Inflammatory macrophage treated with lipopolysaccharide for 1 hour (primary cell): ENCODE data around the gene SLF1.
"Not testable (repeated sequence)": the region's sequence is repeated elsewhere in the genome, so short reads cannot be mapped to it uniquely, and the experiment has no call there.

Experiments used
- DNase-seq, 2 donors: peaks; one replicate each; pipeline ENCODE4 v3.0.0-alpha.2; 2020 to 2022

The SLF1 gene

GRCh38 chr5:94618493-94619328 is at the start of gene SLF1, which contains the start of gene KIAA0825:
Gene SLF1 (plus strand): TSS chr5:94618669. CDS start chr5:94628811, 10,142 bp downstream.
Gene KIAA0825 (minus strand): TSS chr5:94618604. CDS start chr5:94537126, 81,478 bp downstream.
- peak; percentile 77 to 85 for DNase-seq

DNA sequence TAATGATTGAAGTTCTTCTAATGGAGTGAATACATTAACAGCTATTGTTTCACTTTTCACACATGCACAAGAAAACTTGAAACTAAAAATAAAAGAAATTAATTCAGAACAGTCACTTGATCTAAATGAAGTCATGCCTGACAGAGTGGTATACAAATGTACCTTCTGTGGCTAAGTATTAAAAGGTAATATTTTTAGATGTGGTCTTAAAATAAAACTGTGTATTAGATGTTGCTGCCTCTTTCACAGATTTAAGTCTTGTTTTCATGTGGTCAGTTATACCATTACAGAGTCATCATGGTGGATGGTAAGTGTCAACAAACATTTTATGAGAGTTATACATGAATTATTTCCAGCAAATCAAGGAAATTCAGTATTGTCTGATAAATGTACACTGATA is 47.1 kb upstream of the SLF1 start:
- DNase-seq = no peak

DNA sequence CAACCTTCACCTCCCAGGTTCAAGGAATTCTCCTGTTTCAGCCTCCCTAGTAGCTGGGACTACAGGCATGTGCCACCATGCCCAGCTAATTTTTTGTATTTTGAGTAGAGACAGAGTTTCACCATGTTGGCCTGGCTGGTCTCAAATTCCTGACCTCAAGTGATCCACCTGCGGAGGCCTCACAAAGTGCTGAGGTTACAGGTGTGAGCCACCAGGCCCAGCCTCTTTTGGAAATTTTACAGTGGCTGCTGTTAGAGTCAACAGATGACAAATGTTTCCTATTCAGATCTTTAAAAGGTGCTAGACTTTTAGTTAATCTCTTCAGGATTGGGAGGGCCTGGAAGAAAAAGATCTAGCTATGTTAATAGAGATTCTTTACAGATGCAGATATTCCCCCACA is 45.1 kb upstream of the SLF1 start:
- not testable (repeated sequence) for DNase-seq

DNA sequence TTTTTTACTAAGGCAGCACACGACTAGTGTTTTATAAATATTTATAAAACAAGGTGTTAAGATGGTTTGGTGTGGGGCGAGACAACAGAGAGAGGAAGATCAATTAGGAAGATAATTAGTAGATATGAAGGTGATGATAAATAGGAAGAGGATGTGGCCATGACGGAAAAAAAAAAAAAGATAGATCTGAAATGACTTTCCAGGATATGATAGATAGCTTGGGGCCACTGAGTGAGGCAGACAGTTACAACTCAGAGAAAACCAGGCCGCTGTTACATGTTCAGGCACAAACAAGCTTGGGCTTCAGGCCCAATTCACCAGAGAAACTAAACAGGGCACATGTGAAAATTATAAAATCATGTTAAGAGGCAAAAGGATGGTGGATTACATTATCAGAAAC is 43.3 kb upstream of the SLF1 start:
- DNase-seq = no peak

DNA sequence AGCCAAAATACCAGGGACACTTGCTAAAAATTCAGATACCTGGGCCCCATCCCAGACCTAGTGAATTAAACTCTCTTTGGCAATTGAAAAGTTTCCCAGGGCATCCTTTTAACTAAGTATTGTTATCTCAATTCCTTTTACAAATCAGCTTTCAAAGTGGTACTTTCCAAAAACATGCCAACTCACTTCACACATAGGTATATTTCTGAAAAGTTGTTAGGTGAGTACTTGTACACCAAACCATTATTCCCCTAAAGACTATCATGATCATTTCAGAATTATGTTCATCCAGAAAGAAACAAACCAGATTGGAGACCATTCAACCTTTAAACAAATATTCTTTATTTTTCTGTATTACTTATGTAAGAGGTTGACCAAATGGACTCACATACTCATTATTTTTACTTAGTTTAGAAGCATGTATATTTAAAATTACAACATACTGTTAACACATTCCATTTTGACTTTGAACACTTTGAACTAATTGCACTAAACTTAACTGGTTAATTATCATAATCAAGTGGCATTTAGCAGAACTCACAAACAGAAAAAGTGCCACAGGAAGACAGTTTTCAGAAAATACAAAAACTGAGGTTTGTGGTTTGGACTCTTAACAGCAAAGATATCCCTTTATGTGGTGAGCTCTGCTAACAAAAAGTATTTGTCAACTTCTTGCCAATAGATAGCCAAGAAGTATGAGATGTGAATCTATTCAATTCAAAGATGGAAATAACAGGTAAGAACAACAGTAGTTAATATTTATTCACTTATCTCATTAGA is 40.8 kb upstream of the SLF1 start:
- no peak for DNase-seq

- peak; percentile 47 to 57 for DNase-seq
Measured at GRCh38 chr5:94595281-94595840, 23.1 kb upstream of the SLF1 start.

GRCh38 chr5:94613583-94613982 is 4.9 kb upstream of the SLF1 start:
- DNase-seq = no peak

GRCh38 chr5:94614156-94614805 is 4.2 kb upstream of the SLF1 start:
- DNase-seq = no peak

DNA sequence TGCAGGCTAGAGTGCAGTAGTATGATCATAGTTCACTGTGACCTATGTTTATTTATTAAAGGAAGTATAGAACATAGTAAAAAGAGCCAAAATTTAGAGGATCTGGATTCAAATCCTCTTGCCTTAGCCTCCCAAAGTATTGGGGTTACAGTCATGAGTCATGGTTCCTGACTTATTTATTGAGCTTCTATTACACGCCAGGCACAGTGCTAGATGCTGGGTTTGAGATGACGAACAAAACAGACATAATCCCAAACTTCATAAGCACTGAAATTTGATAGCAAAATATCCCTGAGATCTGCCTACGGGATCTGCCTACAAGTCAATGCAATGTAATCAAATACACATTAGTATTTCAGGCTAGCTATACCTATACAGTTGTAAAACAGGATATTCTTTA is 2.6 kb upstream of the SLF1 start:
- DNase-seq = no peak

GRCh38 chr5:94618029-94618492 is 408 bp upstream of the SLF1 start:
- DNase-seq = peak; percentile 54 to 59

DNA sequence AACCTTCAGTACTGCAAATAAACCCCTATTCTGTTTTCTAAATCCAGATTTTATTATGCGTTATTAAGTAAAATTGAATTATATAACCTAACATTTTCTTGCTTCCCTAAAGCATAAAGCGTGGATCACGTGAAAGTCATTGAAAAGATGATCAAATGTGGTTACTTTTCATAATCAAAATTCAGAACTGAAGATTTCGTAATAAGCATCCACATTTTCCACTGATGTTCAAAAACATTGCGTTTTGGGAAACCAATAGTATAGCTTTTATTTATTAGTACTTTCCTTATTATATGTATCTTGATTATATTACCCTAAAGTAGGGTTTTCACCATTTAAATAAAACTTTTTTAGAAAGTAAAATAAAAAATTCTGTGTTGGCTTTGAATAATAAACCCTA is 1.8 kb downstream of the SLF1 start:
- no peak for DNase-seq

DNA sequence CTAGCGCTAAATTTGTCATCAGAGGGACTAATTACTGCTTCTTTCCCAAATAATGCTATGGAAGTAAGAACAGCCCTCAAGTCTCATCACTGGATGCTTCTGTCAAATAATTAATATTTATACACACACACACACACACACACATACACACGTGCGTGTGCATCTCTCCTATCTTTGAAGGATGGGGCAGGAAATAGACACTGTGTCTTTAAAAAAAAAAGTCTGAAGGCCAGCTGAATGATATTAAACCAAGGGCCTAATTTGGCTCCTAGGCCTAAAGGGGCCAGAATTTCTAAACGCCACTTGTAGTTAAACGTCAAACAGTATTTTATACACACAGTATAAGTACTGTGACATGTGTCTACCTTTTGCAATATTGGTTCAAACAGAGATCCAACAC is 3.3 kb downstream of the SLF1 start:
- DNase-seq = no peak

- no peak for DNase-seq
Measured at GRCh38 chr5:94623011-94623410, 4.5 kb downstream of the SLF1 start.

GRCh38 chr5:94623877-94624276 is 5.4 kb downstream of the SLF1 start:
- no peak for DNase-seq

GRCh38 chr5:94627191-94627590 is 8.7 kb downstream of the SLF1 start:
- DNase-seq = no peak

GRCh38 chr5:94632024-94632423 is 13.6 kb downstream of the SLF1 start:
- DNase-seq = no peak

DNA sequence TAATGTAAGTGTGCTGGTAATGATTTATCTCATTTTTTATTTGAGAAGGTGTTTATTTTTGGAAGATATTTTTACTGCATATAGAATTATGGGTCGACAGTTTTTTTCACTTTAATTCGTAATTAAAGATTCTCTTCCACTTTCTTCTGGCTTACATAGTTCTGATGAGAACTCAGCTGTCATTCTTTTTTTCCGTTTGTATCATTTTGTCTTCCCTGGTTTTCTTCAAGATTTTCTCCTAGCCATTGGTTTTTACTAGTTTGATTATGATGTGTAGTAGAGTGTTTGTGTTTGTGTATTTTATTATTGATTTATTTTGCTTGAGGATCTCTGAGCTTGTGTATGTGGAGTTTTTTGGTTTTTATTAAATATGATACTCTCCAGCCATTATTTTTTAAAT is 21.7 kb downstream of the SLF1 start:
- no peak for DNase-seq

- no peak for DNase-seq
Measured at GRCh38 chr5:94645053-94645452, 26.6 kb downstream of the SLF1 start.

GRCh38 chr5:94646758-94647157 is 28.3 kb downstream of the SLF1 start:
- no peak for DNase-seq

DNA sequence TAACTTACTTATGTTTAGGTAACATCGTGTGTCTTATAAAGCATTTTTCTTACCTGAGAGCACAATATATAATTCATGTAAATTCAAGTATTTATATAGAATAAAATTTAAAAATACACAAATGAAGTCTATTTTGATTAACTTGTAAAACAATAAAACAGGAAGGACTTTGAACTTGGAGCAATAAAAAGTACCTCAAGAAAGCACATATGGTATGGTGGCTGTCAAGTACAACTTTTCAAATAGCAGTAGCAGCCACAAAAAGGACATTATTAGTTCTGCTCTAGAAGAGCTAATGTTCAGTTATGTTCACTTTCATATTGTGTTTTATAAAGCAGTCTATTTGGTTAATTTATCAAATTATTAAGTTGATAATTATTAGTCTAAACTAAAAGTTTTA is 31.4 kb downstream of the SLF1 start:
- no peak for DNase-seq

DNA sequence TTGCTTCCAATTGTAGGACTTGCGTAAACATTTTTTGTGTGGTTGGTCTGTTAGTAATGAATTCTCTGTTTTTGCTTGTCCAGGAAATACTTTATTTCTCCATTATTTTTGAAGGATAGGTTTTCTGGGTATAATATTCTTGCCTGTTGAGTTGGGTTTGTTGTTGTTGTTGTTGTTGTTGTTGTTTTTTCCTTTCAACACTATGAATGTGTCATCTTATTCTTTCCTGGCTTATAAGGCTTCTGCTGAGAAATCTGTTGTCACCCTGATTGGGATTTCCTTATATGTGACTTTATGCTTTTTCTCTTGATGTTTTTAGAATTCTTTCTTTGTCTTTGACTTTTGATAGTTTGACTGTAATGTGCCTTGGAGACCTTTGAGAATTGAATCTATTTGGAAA is 39.8 kb downstream of the SLF1 start:
- no peak for DNase-seq

GRCh38 chr5:94660506-94660905 is 42.0 kb downstream of the SLF1 start:
- DNase-seq = no peak

- DNase-seq = no peak
Measured at GRCh38 chr5:94661086-94661485, 42.6 kb downstream of the SLF1 start.
